Muscle of arm (tissue), 12 donors: Measurements from ENCODE around the gene ALDH8A1. TPM values are rescaled to one million over a fixed set of nuclear protein-coding genes. Genes with fewer than 3 reads are reported as not detected.

Source experiments
- DNase-seq: peaks from one replicate; pipeline ENCODE4 v3.0.0-alpha.2; 2013
- polyA plus RNA-seq, 12 donors: library from polyadenylated mRNA; unstranded; fragments of 120-200 nt; gene quantifications; one replicate each; pipeline ENCODE4 v1.2.1, GENCODE V29; 2013; ENCODE audit not compliant: insufficient read length in 12 of 12

ALDH8A1 gene
- polyA plus RNA-seq, 12 donors: 0.31 to 3.1 (median 1.3) TPM; not detected in 2

GRCh38 chr6:134873500-134874388 is 76.2 kb downstream of the ALDH8A1 start:
- DNase-seq: no peak

GRCh38 chr6:134870677-134871498 is 79.0 kb downstream of the ALDH8A1 start:
- DNase-seq: no peak

- no peak for DNase-seq
These were observed 81.1 kb downstream of the ALDH8A1 start for GRCh38 chr6:134868812-134869211.

Other genes with a start within 250 kb of the ALDH8A1 start
- 10 to 100 TPM in 11 of 12 donors, not detected in 1; 36.3 to 56.5 (median 52.0) TPM for gene HBS1L, start 104.7 kb upstream of the ALDH8A1 start, polyA plus RNA-seq
- 1 to 10 TPM in 7 of 12 donors, under 1 TPM in 3, not detected in 2; 0.71 to 9.3 (median 1.1) TPM for gene MYB, start 231.2 kb upstream of the ALDH8A1 start, polyA plus RNA-seq